HG02938 (cell line): ENCODE data around the gene SMOC2.
"Not testable (repeated sequence)": the region's sequence is repeated elsewhere in the genome, so short reads cannot be mapped to it uniquely, and the experiment has no call there.

Experiments used
- ATAC-seq: cut with Tn5 transposase; IDR thresholded peaks from one replicate; pipeline ENCODE4 v1.9.1; 2021; ENCODE audit warnings: mild to moderate bottlenecking, moderate library complexity; ENCODE audit not compliant: unreplicated experiment

Gene SMOC2

GRCh38 chr6:168563656-168564055, 122.7 kb downstream of the SMOC2 start:
- ATAC-seq: no peak

GRCh38 chr6:168565112-168565511, 124.1 kb downstream of the SMOC2 start:
- ATAC-seq: no peak

GRCh38 chr6:168570211-168570610, 129.2 kb downstream of the SMOC2 start:
- no peak for ATAC-seq

- ATAC-seq: no peak
Measured at GRCh38 chr6:168571268-168571667, 130.3 kb downstream of the SMOC2 start.

GRCh38 chr6:168573276-168573835, 132.4 kb downstream of the SMOC2 start:
- ATAC-seq: not testable (repeated sequence)

- ATAC-seq: no peak
Measured at GRCh38 chr6:168574075-168574698, 133.2 kb downstream of the SMOC2 start.

GRCh38 chr6:168574699-168575195, 133.8 kb downstream of the SMOC2 start:
- ATAC-seq: no peak

GRCh38 chr6:168575346-168576098, 134.5 kb downstream of the SMOC2 start:
- no peak for ATAC-seq

- ATAC-seq: no peak
Measured at GRCh38 chr6:168576388-168576787, 135.4 kb downstream of the SMOC2 start.

GRCh38 chr6:168577496-168577895, 136.5 kb downstream of the SMOC2 start:
- no peak for ATAC-seq

GRCh38 chr6:168578036-168578435, 137.1 kb downstream of the SMOC2 start:
- ATAC-seq: no peak

GRCh38 chr6:168581236-168581635, 140.3 kb downstream of the SMOC2 start:
- ATAC-seq: no peak

GRCh38 chr6:168581706-168582105, 140.7 kb downstream of the SMOC2 start:
- no peak for ATAC-seq

- no peak for ATAC-seq
Measured at GRCh38 chr6:168582571-168582981, 141.6 kb downstream of the SMOC2 start.

GRCh38 chr6:168583126-168583525, 142.1 kb downstream of the SMOC2 start:
- no peak for ATAC-seq

- no peak for ATAC-seq
Measured at GRCh38 chr6:168583821-168584220, 142.8 kb downstream of the SMOC2 start.

GRCh38 chr6:168584249-168584648, 143.3 kb downstream of the SMOC2 start:
- ATAC-seq: no peak

- ATAC-seq: no peak
Measured at GRCh38 chr6:168584671-168585070, 143.7 kb downstream of the SMOC2 start.

- ATAC-seq: no peak
Measured at GRCh38 chr6:168585441-168585840, 144.5 kb downstream of the SMOC2 start.

GRCh38 chr6:168589275-168589674, 148.3 kb downstream of the SMOC2 start:
- ATAC-seq: no peak

GRCh38 chr6:168590406-168590805, 149.4 kb downstream of the SMOC2 start:
- ATAC-seq: no peak

GRCh38 chr6:168596344-168596743, 155.4 kb downstream of the SMOC2 start:
- ATAC-seq: no peak
